ENCODE measurements around the gene C19orf38. TPM values are rescaled to one million over a fixed set of nuclear protein-coding genes. Genes with fewer than 3 reads are reported as not detected.

Gene C19orf38
- total RNA-seq, 1 experiment from 2014 or later, result 0.30 TPM

- Mint-ChIP-seq H3K27ac (ENCODE audit: low read depth, unreplicated experiment) (no peak overlapping the region), H3K9me3 (ENCODE audit: unreplicated experiment) (no peaks in the 10 kb centered on the region), H3K36me3 (ENCODE audit: insufficient read depth, unreplicated experiment) (peaks cover 7% of the 10 kb centered on the region), H3K27me3 (ENCODE audit: insufficient read depth, unreplicated experiment) (no peaks in the 10 kb centered on the region), H3K4me3 (ENCODE audit: unreplicated experiment) (no peak overlapping the region), H3K4me1 (ENCODE audit: insufficient read depth, unreplicated experiment) (peaks cover 18% of the 10 kb centered on the region)
- ChIA-PET CTCF (interaction anchor here (1.2 to 2.0 kb wide), 2 partner anchors 22 to 30 kb away, joined by 5 to 7 read pairs; no protein-coding TSS in a partner anchor), POLR2A (no interaction called here)
- intact Hi-C loops (cut with micrococcal nuclease), result no loop called here
- DNase-seq (ENCODE audit: unreplicated experiment), result no peak
- no peak for TF ChIP-seq CTCF (IDR thresholded peaks at IDR 0.05; ENCODE audit: unreplicated experiment)
- no TSS peak for BruUV-seq (replicated peaks)
These were observed 46.6 kb downstream of the C19orf38 start for GRCh38 chr19:10894911-10895213.

DNA sequence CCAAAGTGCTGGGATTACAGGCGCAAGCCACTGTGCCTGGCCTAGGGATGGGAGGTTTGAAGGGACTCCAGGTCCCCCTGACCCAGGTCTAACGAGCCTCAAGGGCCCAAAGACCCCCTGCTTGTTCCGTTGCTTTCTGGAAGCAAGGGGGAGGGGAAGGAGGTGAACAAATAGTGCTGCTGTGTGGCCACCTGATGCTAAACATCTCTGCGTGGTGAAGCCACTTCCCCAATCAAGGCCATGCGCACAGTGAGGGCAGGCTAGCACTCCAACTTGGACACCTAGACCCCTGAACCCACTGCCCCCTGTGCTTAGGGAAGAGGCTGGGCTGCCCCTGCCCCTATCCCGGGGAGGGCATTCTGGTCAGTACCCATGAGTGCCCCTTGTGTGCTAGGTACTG lies 47.1 kb downstream of the C19orf38 start:
- BruUV-seq (replicated peaks), result no TSS peak
- DNase-seq (ENCODE audit: unreplicated experiment), result no peak
- intact Hi-C loops (cut with micrococcal nuclease), result no loop called here
- H3K4me1 Mint-ChIP-seq (ENCODE audit: insufficient read depth, unreplicated experiment), result peaks cover 18% of the 10 kb centered on the region
- H3K36me3 Mint-ChIP-seq (ENCODE audit: insufficient read depth, unreplicated experiment), result peaks cover 7% of the 10 kb centered on the region
- TF ChIP-seq CTCF (IDR thresholded peaks at IDR 0.05; ENCODE audit: unreplicated experiment), result no peak
- H3K9me3 Mint-ChIP-seq (ENCODE audit: unreplicated experiment), result no peaks in the 10 kb centered on the region
- no peak overlapping the region for H3K27ac Mint-ChIP-seq (ENCODE audit: low read depth, unreplicated experiment)
- ChIA-PET CTCF (interaction anchor here (1.0 to 2.0 kb wide), 2 partner anchors 31 to 195 kb away, joined by 3 to 7 read pairs; no protein-coding TSS in a partner anchor), POLR2A (no interaction called here)
- no peak overlapping the region for H3K4me3 Mint-ChIP-seq (ENCODE audit: unreplicated experiment)
- H3K27me3 Mint-ChIP-seq (ENCODE audit: insufficient read depth, unreplicated experiment), result no peaks in the 10 kb centered on the region

- BruUV-seq (replicated peaks), result no TSS peak
- peaks cover 7% of the 10 kb centered on the region for H3K36me3 Mint-ChIP-seq (ENCODE audit: insufficient read depth, unreplicated experiment)
- no peak for TF ChIP-seq CTCF (IDR thresholded peaks at IDR 0.05; ENCODE audit: unreplicated experiment)
- H3K4me1 Mint-ChIP-seq (ENCODE audit: insufficient read depth, unreplicated experiment), result peaks cover 18% of the 10 kb centered on the region
- intact Hi-C loops (cut with micrococcal nuclease), result no loop called here
- DNase-seq (ENCODE audit: unreplicated experiment), result no peak
- H3K4me3 Mint-ChIP-seq (ENCODE audit: unreplicated experiment), result no peak overlapping the region
- H3K9me3 Mint-ChIP-seq (ENCODE audit: unreplicated experiment), result no peaks in the 10 kb centered on the region
- H3K27me3 Mint-ChIP-seq (ENCODE audit: insufficient read depth, unreplicated experiment), result no peaks in the 10 kb centered on the region
- CTCF ChIA-PET, result interaction anchor here (0.6 to 1.0 kb wide), 3 partner anchors 196 to 627 kb away, joined by 3 read pairs; no protein-coding TSS in a partner anchor
- H3K27ac Mint-ChIP-seq (ENCODE audit: low read depth, unreplicated experiment), result no peak overlapping the region
- POLR2A ChIA-PET, result no interaction called here
These were observed 47.7 kb downstream of the C19orf38 start for GRCh38 chr19:10895920-10896319.

- peaks cover 7% of the 10 kb centered on the region for H3K36me3 Mint-ChIP-seq (ENCODE audit: insufficient read depth, unreplicated experiment)
- intact Hi-C loops (cut with micrococcal nuclease), result no loop called here
- ChIA-PET POLR2A (interaction anchor here (2.0 kb wide), 1 partner anchor 8 kb away, joined by 9 read pairs; no protein-coding TSS in a partner anchor), CTCF (interaction anchor here (0.6 kb wide), 2 partner anchors 8 to 628 kb away, joined by 3 read pairs; no protein-coding TSS in a partner anchor)
- H3K27ac Mint-ChIP-seq (ENCODE audit: low read depth, unreplicated experiment), result peak overlapping the region; percentile 50
- TF ChIP-seq CTCF (IDR thresholded peaks at IDR 0.05; ENCODE audit: unreplicated experiment), result no peak
- H3K4me1 Mint-ChIP-seq (ENCODE audit: insufficient read depth, unreplicated experiment), result peaks cover 13% of the 10 kb centered on the region
- no peak for DNase-seq (ENCODE audit: unreplicated experiment)
- no TSS peak for BruUV-seq (replicated peaks)
- H3K27me3 Mint-ChIP-seq (ENCODE audit: insufficient read depth, unreplicated experiment), result no peaks in the 10 kb centered on the region
- H3K9me3 Mint-ChIP-seq (ENCODE audit: unreplicated experiment), result no peaks in the 10 kb centered on the region
- H3K4me3 Mint-ChIP-seq (ENCODE audit: unreplicated experiment), result no peak overlapping the region
These were observed 48.8 kb downstream of the C19orf38 start for GRCh38 chr19:10896851-10897526.
